ENCODE measurements around the gene CACNB2.

DNA sequence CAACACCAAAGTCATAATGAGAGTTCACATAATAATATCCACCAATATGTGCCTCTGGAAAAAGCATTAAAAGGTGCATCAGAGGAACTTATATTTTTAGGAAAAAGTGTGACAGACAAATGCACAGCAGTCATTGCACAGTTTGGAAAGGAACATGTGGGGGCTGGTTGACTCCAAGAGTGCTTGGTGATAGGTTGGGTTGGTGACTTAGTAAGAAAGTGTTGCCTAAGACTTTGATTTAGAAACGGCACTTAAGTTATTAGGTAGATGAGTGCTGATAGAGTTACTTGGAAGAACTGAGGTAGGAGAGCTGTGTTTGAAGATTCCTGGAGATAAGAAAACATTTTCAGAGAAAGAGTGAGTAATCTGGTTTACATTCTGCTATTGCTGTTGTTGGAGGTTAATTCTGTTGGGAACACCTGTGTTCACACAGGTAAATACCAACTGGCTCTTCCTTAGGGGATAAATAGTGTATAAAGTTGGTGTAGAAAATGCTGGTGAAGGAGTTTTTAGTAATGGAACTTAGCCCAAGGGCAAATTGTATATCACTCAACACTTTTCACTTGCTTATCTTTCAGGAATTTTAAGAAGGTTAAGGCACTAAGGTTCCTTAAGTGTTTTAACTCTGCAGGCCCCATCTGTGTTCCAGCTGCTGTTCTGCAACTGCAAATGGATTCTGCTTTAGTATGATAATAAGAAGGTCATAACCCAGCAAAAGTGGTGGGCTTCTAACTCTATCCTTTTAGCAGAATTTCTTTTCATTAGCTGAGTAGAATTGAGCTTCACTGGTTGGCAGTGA, 315.1 kb downstream of the CACNB2 start:
- no peak for TF ChIP-seq POLR2A (IDR thresholded peaks at IDR 0.05; ENCODE audit: low read length)
- TF ChIP-seq GATA1 (IDR thresholded peaks at IDR 0.05; ENCODE audit: low read depth, low read length): no peak
